ENCODE measurements around the gene PDIA4. TPM values are rescaled to one million over a fixed set of nuclear protein-coding genes. Genes with fewer than 3 reads are reported as not detected.

PDIA4 gene
- total RNA-seq, 1 experiment from 2014 or later, result 217 TPM

DNA sequence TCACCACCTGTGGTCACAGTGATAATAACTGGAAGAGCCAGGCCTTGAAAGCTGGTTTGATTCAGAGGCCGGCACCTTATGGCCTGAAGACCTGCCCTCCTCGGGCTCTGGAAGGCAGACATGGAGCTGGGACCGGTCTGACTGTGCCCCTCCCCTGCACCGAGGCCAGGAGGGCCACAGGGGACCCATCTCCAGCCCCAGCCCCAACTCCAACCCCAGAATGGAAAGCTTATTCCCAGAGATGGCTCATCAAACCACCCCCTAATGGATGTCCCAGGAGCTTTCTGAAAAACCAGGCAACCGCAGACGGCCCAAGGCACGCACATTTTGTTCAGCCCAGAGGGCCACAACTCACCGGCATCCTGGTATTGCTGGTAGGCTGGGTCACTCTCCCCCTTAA, 16.8 kb downstream of the PDIA4 start:
- POLR2A ChIA-PET, result no interaction called here
- RAD21 ChIA-PET (ENCODE audit: low non-redundant PET in 1 of 2, low total read pairs in 2 of 2, uncharacterized antibody in 2 of 2, unreplicated experiment in 2 of 2), result no interaction called here
- no peaks in the 10 kb centered on the region for H4K20me1 ChIP-seq (ENCODE audit: insufficient read depth)
- H3K4me1 ChIP-seq (ENCODE audit: control insufficient read depth in 1 of 2, insufficient read depth in 2 of 2, low read length in 2 of 2), result no peaks in the 10 kb centered on the region
- peaks cover 26% of the 10 kb centered on the region for H3K79me2 ChIP-seq (ENCODE audit: insufficient read depth, low read length)
- H3K9me3 ChIP-seq (ENCODE audit: control insufficient read depth in 1 of 2, insufficient read depth in 1 of 2, low read depth in 1 of 2, low read length in 2 of 2), result no peaks in the 10 kb centered on the region
- no TSS peak for BruUV-seq (replicated peaks)
- H3K9me2 ChIP-seq (ENCODE audit: insufficient read depth), result no peaks in the 10 kb centered on the region
- H3K9ac ChIP-seq (ENCODE audit: low read length), result no peak overlapping the region
- intact Hi-C loops (cut with micrococcal nuclease), result no loop called here
- no peak overlapping the region for H3K27ac ChIP-seq (ENCODE audit: low read depth, low read length)
- no peak for TF ChIP-seq ZNF274 (IDR thresholded peaks at IDR 0.05; ENCODE audit: low read depth, low read length)
- TF ChIP-seq REST (IDR thresholded peaks at IDR 0.05; ENCODE audit: low read depth), result no peak
- no peak for TF ChIP-seq CEBPB (IDR thresholded peaks at IDR 0.05; ENCODE audit: low read depth)
- TF ChIP-seq YY1 (IDR thresholded peaks at IDR 0.05; ENCODE audit: extremely low read depth, insufficient replicate concordance, low read depth, low read length), result no peak
- no peak for TF ChIP-seq ZFX (IDR thresholded peaks at IDR 0.05)
- TF ChIP-seq, protein P1, sequence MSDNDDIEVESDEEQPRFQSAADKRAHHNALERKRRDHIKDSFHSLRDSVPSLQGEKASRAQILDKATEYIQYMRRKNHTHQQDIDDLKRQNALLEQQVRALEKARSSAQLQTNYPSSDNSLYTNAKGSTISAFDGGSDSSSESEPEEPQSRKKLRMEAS (IDR thresholded peaks at IDR 0.05), result no peak
- TF ChIP-seq FOSL1 (IDR thresholded peaks at IDR 0.05; ENCODE audit: low read depth), result no peak
- H3K4me2 ChIP-seq (ENCODE audit: low read length), result no peak overlapping the region
- DNase-seq (ENCODE audit: low read depth, low spot score) (no peak), ATAC-seq (no peak)
- peaks cover 56 to 65% of the 10 kb centered on the region in 2 experiments; a peak in 3 of 4 replicates for H3K36me3 ChIP-seq (ENCODE audit: control insufficient read depth in 1 of 2, insufficient read depth in 2 of 2, low read length in 2 of 2)
- no peaks in the 10 kb centered on the region for H3K27me3 ChIP-seq (ENCODE audit: insufficient read depth, low read length)
- no peak overlapping the region for H2AFZ ChIP-seq (ENCODE audit: low read depth, low read length, poor library complexity, severe bottlenecking)
- H3K4me3 ChIP-seq (replicated peaks in 1 of 2; ENCODE audit: low read depth in 1 of 2, low read length in 2 of 2), result no peak overlapping the region
- CTCF ChIA-PET, result no interaction called here

Data from HCT116 (cell line).